ENCODE results near the gene HSPG2.
"Not testable (repeated sequence)": the region's sequence is repeated elsewhere in the genome, so short reads cannot be mapped to it uniquely, and the experiment has no call there.

Gene HSPG2

GRCh38 chr1:21974699-21975098, 37.6 kb upstream of the HSPG2 start:
- not testable (repeated sequence) for H3K79me2 ChIP-seq; H3K4me2 ChIP-seq (ENCODE audit: low read length); H3K27ac ChIP-seq; H3K4me1 ChIP-seq; H2AFZ ChIP-seq; H3K36me3 ChIP-seq (ENCODE audit: control insufficient read depth, insufficient read depth, low read length); H3K4me3 ChIP-seq (ENCODE audit: low read depth, low read length); H3K9ac ChIP-seq; H3K9me3 ChIP-seq (ENCODE audit: control insufficient read depth, low read length); H3K27me3 ChIP-seq (ENCODE audit: control insufficient read depth, insufficient read depth, low read length)

DNA sequence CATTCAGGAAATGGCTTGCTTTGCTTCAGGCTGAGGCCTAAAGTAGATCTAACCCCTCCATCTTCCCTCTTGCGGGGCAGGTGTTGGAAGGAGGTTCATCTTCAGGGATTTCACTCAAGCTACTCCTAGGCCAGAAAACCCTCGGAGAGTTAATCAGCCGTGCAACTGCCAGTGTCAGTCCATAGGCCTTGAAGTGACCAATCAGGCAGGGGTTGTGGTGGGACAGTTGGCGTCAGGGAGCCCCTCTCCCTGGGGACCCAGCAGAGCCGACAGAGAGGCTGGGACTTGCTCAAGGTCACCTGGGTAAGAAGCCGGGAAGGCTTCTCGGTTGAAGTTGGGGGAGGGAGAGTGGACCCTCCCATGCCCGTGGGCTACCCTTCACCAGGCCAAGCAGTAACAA, 36.8 kb upstream of the HSPG2 start:
- H3K4me2 ChIP-seq (ENCODE audit: low read length); H3K36me3 ChIP-seq (ENCODE audit: control insufficient read depth, insufficient read depth, low read length); H3K9ac ChIP-seq; H3K27me3 ChIP-seq (ENCODE audit: control insufficient read depth, insufficient read depth, low read length); H3K4me1 ChIP-seq; H3K27ac ChIP-seq; H2AFZ ChIP-seq; H3K79me2 ChIP-seq; H3K4me3 ChIP-seq (ENCODE audit: low read depth, low read length); H3K9me3 ChIP-seq (ENCODE audit: control insufficient read depth, low read length): not testable (repeated sequence)

- H3K27me3 ChIP-seq (ENCODE audit: control insufficient read depth, insufficient read depth, low read length); H3K79me2 ChIP-seq; H3K4me1 ChIP-seq; H3K9me3 ChIP-seq (ENCODE audit: control insufficient read depth, low read length); H3K27ac ChIP-seq; H3K4me3 ChIP-seq (ENCODE audit: low read depth, low read length); H3K9ac ChIP-seq; H3K4me2 ChIP-seq (ENCODE audit: low read length); H3K36me3 ChIP-seq (ENCODE audit: control insufficient read depth, insufficient read depth, low read length); H2AFZ ChIP-seq: not testable (repeated sequence)
Observed at GRCh38 chr1:21972973-21973441, 35.9 kb upstream of the HSPG2 start.

DNA sequence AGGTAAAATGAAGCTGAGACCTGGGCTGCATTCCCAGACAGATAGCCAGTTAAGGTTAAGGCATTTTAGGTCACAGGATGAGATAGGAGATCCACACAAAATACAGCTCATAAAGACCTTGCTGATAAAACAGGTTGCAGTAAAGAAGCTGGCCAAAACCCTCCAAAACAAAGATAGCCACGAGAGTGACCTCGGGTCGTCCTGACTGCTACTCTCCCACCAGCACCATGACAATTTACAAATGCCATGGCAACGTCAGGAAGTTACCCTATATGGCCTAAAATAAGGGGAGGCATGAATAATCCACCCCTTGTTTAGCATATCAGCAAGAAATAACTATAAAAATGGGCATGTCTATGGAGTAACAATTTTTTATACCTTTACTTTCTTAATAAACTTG, 33.4 kb upstream of the HSPG2 start:
- H3K4me3 ChIP-seq (ENCODE audit: low read depth, low read length); H3K27ac ChIP-seq; H3K79me2 ChIP-seq; H3K4me2 ChIP-seq (ENCODE audit: low read length); H2AFZ ChIP-seq; H3K36me3 ChIP-seq (ENCODE audit: control insufficient read depth, insufficient read depth, low read length); H3K9ac ChIP-seq; H3K9me3 ChIP-seq (ENCODE audit: control insufficient read depth, low read length); H3K4me1 ChIP-seq; H3K27me3 ChIP-seq (ENCODE audit: control insufficient read depth, insufficient read depth, low read length): not testable (repeated sequence)

DNA sequence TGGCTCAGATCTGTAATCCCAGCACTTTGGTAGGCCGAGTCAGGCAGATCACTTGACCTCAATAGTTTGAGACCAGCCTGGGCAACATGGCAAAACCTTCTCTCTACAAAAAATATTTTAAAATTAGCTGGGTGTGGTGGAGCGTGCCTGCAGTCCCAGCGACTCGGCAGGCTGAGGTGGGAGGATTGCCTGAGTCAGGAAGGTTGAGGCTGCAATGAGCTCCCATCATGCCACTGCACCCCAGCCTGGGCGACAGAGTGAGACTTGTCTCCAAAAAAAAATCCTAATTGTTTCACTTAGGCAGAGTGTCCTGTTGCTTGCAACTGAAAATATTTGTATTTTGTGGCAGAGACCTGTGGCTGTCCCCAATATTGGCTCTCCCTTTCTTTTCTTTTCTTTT, 32.0 kb upstream of the HSPG2 start:
- not testable (repeated sequence) for H3K4me3 ChIP-seq (ENCODE audit: low read depth, low read length); H3K9me3 ChIP-seq (ENCODE audit: control insufficient read depth, low read length); H2AFZ ChIP-seq; H3K9ac ChIP-seq; H3K79me2 ChIP-seq; H3K36me3 ChIP-seq (ENCODE audit: control insufficient read depth, insufficient read depth, low read length); H3K27ac ChIP-seq; H3K4me2 ChIP-seq (ENCODE audit: low read length); H3K4me1 ChIP-seq; H3K27me3 ChIP-seq (ENCODE audit: control insufficient read depth, insufficient read depth, low read length)

GRCh38 chr1:21967216-21967615, 30.1 kb upstream of the HSPG2 start:
- not testable (repeated sequence) for H3K79me2 ChIP-seq; H3K27ac ChIP-seq; H3K9me3 ChIP-seq (ENCODE audit: control insufficient read depth, low read length); H3K4me3 ChIP-seq (ENCODE audit: low read depth, low read length); H3K4me1 ChIP-seq; H3K4me2 ChIP-seq (ENCODE audit: low read length); H3K36me3 ChIP-seq (ENCODE audit: control insufficient read depth, insufficient read depth, low read length); H3K9ac ChIP-seq; H3K27me3 ChIP-seq (ENCODE audit: control insufficient read depth, insufficient read depth, low read length); H2AFZ ChIP-seq

GRCh38 chr1:21966247-21967000, 29.3 kb upstream of the HSPG2 start:
- TF ChIP-seq, protein P1, sequence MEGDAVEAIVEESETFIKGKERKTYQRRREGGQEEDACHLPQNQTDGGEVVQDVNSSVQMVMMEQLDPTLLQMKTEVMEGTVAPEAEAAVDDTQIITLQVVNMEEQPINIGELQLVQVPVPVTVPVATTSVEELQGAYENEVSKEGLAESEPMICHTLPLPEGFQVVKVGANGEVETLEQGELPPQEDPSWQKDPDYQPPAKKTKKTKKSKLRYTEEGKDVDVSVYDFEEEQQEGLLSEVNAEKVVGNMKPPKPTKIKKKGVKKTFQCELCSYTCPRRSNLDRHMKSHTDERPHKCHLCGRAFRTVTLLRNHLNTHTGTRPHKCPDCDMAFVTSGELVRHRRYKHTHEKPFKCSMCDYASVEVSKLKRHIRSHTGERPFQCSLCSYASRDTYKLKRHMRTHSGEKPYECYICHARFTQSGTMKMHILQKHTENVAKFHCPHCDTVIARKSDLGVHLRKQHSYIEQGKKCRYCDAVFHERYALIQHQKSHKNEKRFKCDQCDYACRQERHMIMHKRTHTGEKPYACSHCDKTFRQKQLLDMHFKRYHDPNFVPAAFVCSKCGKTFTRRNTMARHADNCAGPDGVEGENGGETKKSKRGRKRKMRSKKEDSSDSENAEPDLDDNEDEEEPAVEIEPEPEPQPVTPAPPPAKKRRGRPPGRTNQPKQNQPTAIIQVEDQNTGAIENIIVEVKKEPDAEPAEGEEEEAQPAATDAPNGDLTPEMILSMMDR (IDR thresholded peaks at IDR 0.05) = no peak
- H3K9me3 ChIP-seq (ENCODE audit: control insufficient read depth, low read length) = no peaks in the 10 kb centered on the region

More at GRCh38 chr1:21966247-21967000, 29.3 kb upstream of the HSPG2 start:
- H3K9ac ChIP-seq = no peak overlapping the region
- no peak overlapping the region for H3K4me2 ChIP-seq (ENCODE audit: low read length)
- no peak overlapping the region for H3K27ac ChIP-seq
- no peak overlapping the region for H3K4me3 ChIP-seq (ENCODE audit: low read depth, low read length)
- H2AFZ ChIP-seq = no peak overlapping the region
- no peaks in the 10 kb centered on the region for H3K27me3 ChIP-seq (ENCODE audit: control insufficient read depth, insufficient read depth, low read length)
- H3K4me1 ChIP-seq = no peaks in the 10 kb centered on the region
- no peaks in the 10 kb centered on the region for H3K79me2 ChIP-seq
- H3K36me3 ChIP-seq (ENCODE audit: control insufficient read depth, insufficient read depth, low read length) = no peaks in the 10 kb centered on the region
